SK-N-SH (cell line): Measurements from ENCODE around the gene ACSL3. TPM values are rescaled to one million over a fixed set of nuclear protein-coding genes. Genes with fewer than 3 reads are reported as not detected.

Experiments
- CTCF ChIA-PET: fragments of 300-600, 350-600 bp; formaldehyde crosslinking; extraction: SDS; loops from one replicate; lab custom pipeline; 2021; lab: Yijun Ruan, JAX
- POLR2A ChIA-PET: fragments of 350-600 bp; sonication (Branson Sonifier 250); formaldehyde crosslinking; extraction: SDS; loops from one replicate; lab custom pipeline; 2020; ENCODE audit warnings: antibody characterized with exemption, inconsistent platforms; lab: Yijun Ruan, JAX
- DNase-seq: peaks from one replicate; pipeline ENCODE4 v3.0.0; 2012
- H2AFZ ChIP-seq: fragments of 200-600 bp; sonication (generic); 2 replicates; pipeline ENCODE4 v1.8.1; 2016; ENCODE audit warnings: antibody characterized with exemption, mild to moderate bottlenecking, low read depth
- H3F3A ChIP-seq: fragments of 200-600 bp; sonication (generic); replicated peaks from 2 replicates; pipeline ENCODE3; 2016; ENCODE audit warnings: antibody characterized with exemption, mild to moderate bottlenecking; ENCODE audit not compliant: insufficient read depth
- H3K27ac ChIP-seq, 2 experiments: fragments of 200-500 bp in 1 of 2; fragments of 200-600 bp in 1 of 2; sonication (Bioruptor generic) in 1 of 2; sonication (generic), shearing (Covaris generic) in 1 of 2; 2 replicates each; pipeline versions ENCODE4 v1.5.1 to v1.6.1; 2014 to 2016; ENCODE audit warnings: low read depth in 2 of 2, inconsistent platforms in 1 of 2, low read length in 1 of 2, mild to moderate bottlenecking in 1 of 2, mixed read lengths in 1 of 2
- H3K27me3 ChIP-seq: fragments of 200-600 bp; sonication (generic), shearing (Covaris generic); 2 replicates; pipeline ENCODE4 v1.6.1; 2016; ENCODE audit warnings: mixed run types; ENCODE audit not compliant: insufficient read depth
- H3K36me3 ChIP-seq, 2 experiments: fragments of 200-500 bp in 1 of 2; fragments of 200-600 bp in 1 of 2; sonication (Bioruptor generic) in 1 of 2; sonication (generic) in 1 of 2; replicated peaks in 1 of 2; 2 replicates each; pipeline versions ENCODE3 to v1.5.1; 2014 to 2016; ENCODE audit warnings: low read length in 1 of 2, mild to moderate bottlenecking in 1 of 2; ENCODE audit not compliant: insufficient read depth in 2 of 2, control insufficient read depth in 1 of 2
- H3K4me1 ChIP-seq, 2 experiments: fragments of 200-500 bp in 1 of 2; fragments of 200-600 bp in 1 of 2; sonication (Bioruptor generic) in 1 of 2; sonication (generic), shearing (Covaris generic) in 1 of 2; 2 replicates each; pipeline versions ENCODE4 v1.5.1 to v1.6.1; 2014 to 2016; ENCODE audit warnings: low read depth in 1 of 2, low read length in 1 of 2, mixed run types in 1 of 2; ENCODE audit not compliant: insufficient read depth in 2 of 2, control insufficient read depth in 1 of 2
- H3K4me2 ChIP-seq: fragments of 200-600 bp; sonication (generic), shearing (Covaris generic); 2 replicates; pipeline ENCODE4 v1.6.1; 2017; ENCODE audit warnings: mixed run types
- H3K4me3 ChIP-seq, 2 experiments: fragments of 200-500 bp in 1 of 2; fragments of 200-600 bp in 1 of 2; sonication (Bioruptor generic) in 1 of 2; sonication (generic), shearing (Covaris generic) in 1 of 2; 2 replicates each; pipeline versions ENCODE4 v1.5.1 to v1.8.1; 2014 to 2016; ENCODE audit warnings: low read depth in 2 of 2, inconsistent platforms in 1 of 2, low read length in 1 of 2, mild to moderate bottlenecking in 1 of 2, mixed read lengths in 1 of 2, moderate library complexity in 1 of 2
- H3K79me2 ChIP-seq: fragments of 200-600 bp; sonication (generic); 2 replicates; pipeline ENCODE4 v1.8.1; 2017; ENCODE audit warnings: mild to moderate bottlenecking; ENCODE audit not compliant: insufficient read depth
- H3K9ac ChIP-seq: fragments of 200-600 bp; sonication (generic); 2 replicates; pipeline ENCODE4 v1.6.1; 2017; ENCODE audit warnings: mixed run types
- H3K9me2 ChIP-seq: fragments of 200-600 bp; sonication (generic); 2 replicates; pipeline ENCODE4 v1.6.1; 2017; ENCODE audit warnings: mixed run types
- H3K9me3 ChIP-seq: fragments of 200-600 bp; sonication (generic); 2 replicates; pipeline ENCODE4 v1.6.1; 2017; ENCODE audit warnings: mixed run types, mild to moderate bottlenecking, moderate library complexity
- H4K20me1 ChIP-seq: fragments of 200-600 bp; sonication (generic); 2 replicates; pipeline ENCODE4 v1.6.1; 2017; ENCODE audit warnings: mild to moderate bottlenecking, mixed run types; ENCODE audit not compliant: insufficient read depth
- CHD2 ChIP-seq: fragments of 150-350 bp; IDR thresholded peaks from 2 replicates; pipeline ENCODE4 v1.6.1; 2018; ENCODE audit warnings: low read length; ENCODE audit not compliant: partially characterized antibody
- EZH2phosphoT487 ChIP-seq: fragments of 200-600 bp; sonication (generic); IDR thresholded peaks from 2 replicates; pipeline ENCODE4 v1.6.1; 2017; ENCODE audit warnings: low read depth, mixed run types, mild to moderate bottlenecking, antibody characterized with exemption, moderate library complexity, borderline replicate concordance
- FOSL2 ChIP-seq: IDR thresholded peaks from 2 replicates; pipeline ENCODE4 v1.4.0; 2012; ENCODE audit warnings: low read depth, mild to moderate bottlenecking, moderate library complexity, borderline replicate concordance
- FOXJ3 ChIP-seq: sonication (generic); formaldehyde crosslinking; IDR thresholded peaks from 2 replicates; pipeline ENCODE4 v1.5.1; 2020; ENCODE audit warnings: mild to moderate bottlenecking, missing genetic modification reagents
- FOXM1 ChIP-seq: IDR thresholded peaks from 2 replicates; pipeline ENCODE4 v1.4.0; 2012; ENCODE audit warnings: low read depth, mild to moderate bottlenecking
- NFIC ChIP-seq: IDR thresholded peaks from 2 replicates; pipeline ENCODE4 v1.4.0; 2012; ENCODE audit warnings: borderline replicate concordance
- POLR2AphosphoS5 ChIP-seq: IDR thresholded peaks from 2 replicates; pipeline ENCODE4 v1.6.1; 2012; ENCODE audit warnings: low read depth, low read length
- RFX5 ChIP-seq: IDR thresholded peaks from 2 replicates; pipeline ENCODE4 v1.6.1; 2012; ENCODE audit warnings: mild to moderate bottlenecking, improper control_type of control experiment, low read length
- SMC3 ChIP-seq: IDR thresholded peaks from 2 replicates; pipeline ENCODE4 v1.6.1; 2012; ENCODE audit warnings: low read depth, low read length, improper control_type of control experiment
- TEAD4 ChIP-seq: IDR thresholded peaks from 2 replicates; pipeline ENCODE4 v1.4.0; 2012; ENCODE audit warnings: mild to moderate bottlenecking, borderline replicate concordance; ENCODE audit not compliant: insufficient read depth
- YY1 ChIP-seq: IDR thresholded peaks from 2 replicates; pipeline ENCODE4 v1.4.0; 2012; ENCODE audit warnings: low read depth, mild to moderate bottlenecking
- WGBS: methylation state at CpG from one replicate; pipeline ENCODE4 v1.1.6; 2017; ENCODE audit warnings: low lambda C conversion rate; 5-methylcytosine and 5-hydroxymethylcytosine counted together
- polyA plus RNA-seq, 3 experiments: library from polyadenylated mRNA; depleted of rRNA; stranded (reverse); fragments of >200 nt; gene quantifications; 2 replicates each; pipeline ENCODE4 v1.2.3, GENCODE V29; 2012
- TF ChIP-seq, protein P1 (sequence below): IDR thresholded peaks from 2 replicates; pipeline ENCODE4 v1.6.1; 2012; ENCODE audit warnings: mild to moderate bottlenecking, low read depth, low read length, moderate library complexity
- TF ChIP-seq, protein P2 (sequence below): IDR thresholded peaks from 2 replicates; pipeline ENCODE4 v1.4.0; 2012; ENCODE audit warnings: low read depth, borderline replicate concordance
- TF ChIP-seq, protein P3 (sequence below): IDR thresholded peaks from 2 replicates; pipeline ENCODE4; 2012
- TF ChIP-seq, protein P4 (sequence below): IDR thresholded peaks from 2 replicates; pipeline ENCODE4 v1.4.0; 2012; ENCODE audit warnings: low read depth

ACSL3 gene
- polyA plus RNA-seq, 1 of the 3 experiments (the other 2 are of a cell fraction): 15.7 TPM

DNA sequence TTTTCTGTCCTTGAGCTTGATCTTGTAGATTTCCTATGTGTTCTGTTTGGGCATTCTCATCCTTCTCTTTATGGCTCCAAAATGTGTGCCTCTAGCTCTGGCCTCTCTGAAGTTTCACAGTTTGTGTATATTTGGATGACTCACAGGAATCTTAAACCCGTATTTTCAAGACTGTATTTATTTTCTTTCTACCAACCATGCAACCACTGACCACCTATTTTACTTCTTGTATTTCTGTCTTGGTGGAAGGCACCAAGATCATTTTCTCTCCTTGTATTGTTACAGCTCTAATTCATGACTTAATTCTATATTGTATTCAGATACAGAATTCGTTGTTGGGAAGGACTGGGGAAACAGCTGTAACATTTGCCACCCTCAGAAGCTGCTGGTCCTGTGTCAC is 39.5 kb downstream of the ACSL3 start:
- DNase-seq: no peak
- no peaks in the 10 kb centered on the region for H3K9me3 ChIP-seq
- TF ChIP-seq, protein P1, sequence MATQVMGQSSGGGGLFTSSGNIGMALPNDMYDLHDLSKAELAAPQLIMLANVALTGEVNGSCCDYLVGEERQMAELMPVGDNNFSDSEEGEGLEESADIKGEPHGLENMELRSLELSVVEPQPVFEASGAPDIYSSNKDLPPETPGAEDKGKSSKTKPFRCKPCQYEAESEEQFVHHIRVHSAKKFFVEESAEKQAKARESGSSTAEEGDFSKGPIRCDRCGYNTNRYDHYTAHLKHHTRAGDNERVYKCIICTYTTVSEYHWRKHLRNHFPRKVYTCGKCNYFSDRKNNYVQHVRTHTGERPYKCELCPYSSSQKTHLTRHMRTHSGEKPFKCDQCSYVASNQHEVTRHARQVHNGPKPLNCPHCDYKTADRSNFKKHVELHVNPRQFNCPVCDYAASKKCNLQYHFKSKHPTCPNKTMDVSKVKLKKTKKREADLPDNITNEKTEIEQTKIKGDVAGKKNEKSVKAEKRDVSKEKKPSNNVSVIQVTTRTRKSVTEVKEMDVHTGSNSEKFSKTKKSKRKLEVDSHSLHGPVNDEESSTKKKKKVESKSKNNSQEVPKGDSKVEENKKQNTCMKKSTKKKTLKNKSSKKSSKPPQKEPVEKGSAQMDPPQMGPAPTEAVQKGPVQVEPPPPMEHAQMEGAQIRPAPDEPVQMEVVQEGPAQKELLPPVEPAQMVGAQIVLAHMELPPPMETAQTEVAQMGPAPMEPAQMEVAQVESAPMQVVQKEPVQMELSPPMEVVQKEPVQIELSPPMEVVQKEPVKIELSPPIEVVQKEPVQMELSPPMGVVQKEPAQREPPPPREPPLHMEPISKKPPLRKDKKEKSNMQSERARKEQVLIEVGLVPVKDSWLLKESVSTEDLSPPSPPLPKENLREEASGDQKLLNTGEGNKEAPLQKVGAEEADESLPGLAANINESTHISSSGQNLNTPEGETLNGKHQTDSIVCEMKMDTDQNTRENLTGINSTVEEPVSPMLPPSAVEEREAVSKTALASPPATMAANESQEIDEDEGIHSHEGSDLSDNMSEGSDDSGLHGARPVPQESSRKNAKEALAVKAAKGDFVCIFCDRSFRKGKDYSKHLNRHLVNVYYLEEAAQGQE: no peak
- TF ChIP-seq YY1: no peak
- TF ChIP-seq FOXM1: no peak
- no peak for TF ChIP-seq EZH2phosphoT487
- TF ChIP-seq TEAD4: no peak
- TF ChIP-seq CHD2: no peak
- TF ChIP-seq SMC3: no peak
- no peak for TF ChIP-seq NFIC
- no peak for TF ChIP-seq POLR2AphosphoS5
- no peak for TF ChIP-seq FOXJ3 (CRISPR knock-in tag)
- TF ChIP-seq RFX5: no peak
- TF ChIP-seq, protein P2, sequence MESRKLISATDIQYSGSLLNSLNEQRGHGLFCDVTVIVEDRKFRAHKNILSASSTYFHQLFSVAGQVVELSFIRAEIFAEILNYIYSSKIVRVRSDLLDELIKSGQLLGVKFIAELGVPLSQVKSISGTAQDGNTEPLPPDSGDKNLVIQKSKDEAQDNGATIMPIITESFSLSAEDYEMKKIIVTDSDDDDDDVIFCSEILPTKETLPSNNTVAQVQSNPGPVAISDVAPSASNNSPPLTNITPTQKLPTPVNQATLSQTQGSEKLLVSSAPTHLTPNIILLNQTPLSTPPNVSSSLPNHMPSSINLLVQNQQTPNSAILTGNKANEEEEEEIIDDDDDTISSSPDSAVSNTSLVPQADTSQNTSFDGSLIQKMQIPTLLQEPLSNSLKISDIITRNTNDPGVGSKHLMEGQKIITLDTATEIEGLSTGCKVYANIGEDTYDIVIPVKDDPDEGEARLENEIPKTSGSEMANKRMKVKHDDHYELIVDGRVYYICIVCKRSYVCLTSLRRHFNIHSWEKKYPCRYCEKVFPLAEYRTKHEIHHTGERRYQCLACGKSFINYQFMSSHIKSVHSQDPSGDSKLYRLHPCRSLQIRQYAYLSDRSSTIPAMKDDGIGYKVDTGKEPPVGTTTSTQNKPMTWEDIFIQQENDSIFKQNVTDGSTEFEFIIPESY: no peak
- TF ChIP-seq, protein P3, sequence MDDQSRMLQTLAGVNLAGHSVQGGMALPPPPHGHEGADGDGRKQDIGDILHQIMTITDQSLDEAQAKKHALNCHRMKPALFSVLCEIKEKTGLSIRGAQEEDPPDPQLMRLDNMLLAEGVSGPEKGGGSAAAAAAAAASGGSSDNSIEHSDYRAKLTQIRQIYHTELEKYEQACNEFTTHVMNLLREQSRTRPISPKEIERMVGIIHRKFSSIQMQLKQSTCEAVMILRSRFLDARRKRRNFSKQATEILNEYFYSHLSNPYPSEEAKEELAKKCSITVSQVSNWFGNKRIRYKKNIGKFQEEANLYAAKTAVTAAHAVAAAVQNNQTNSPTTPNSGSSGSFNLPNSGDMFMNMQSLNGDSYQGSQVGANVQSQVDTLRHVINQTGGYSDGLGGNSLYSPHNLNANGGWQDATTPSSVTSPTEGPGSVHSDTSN: no peak
- TF ChIP-seq, protein P4, sequence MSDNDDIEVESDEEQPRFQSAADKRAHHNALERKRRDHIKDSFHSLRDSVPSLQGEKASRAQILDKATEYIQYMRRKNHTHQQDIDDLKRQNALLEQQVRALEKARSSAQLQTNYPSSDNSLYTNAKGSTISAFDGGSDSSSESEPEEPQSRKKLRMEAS: no peak
- no peak for TF ChIP-seq FOSL2
- H3K27ac ChIP-seq: no peak overlapping the region
- WGBS: 81% methylated on average over 2 of the region's 2 CpGs
- no peaks in the 10 kb centered on the region for H4K20me1 ChIP-seq
- POLR2A ChIA-PET: no interaction called here
- H3F3A ChIP-seq: peaks cover 14% of the 10 kb centered on the region
- no peak overlapping the region for H3K9ac ChIP-seq
- H3K4me3 ChIP-seq: no peak overlapping the region
- H3K4me1 ChIP-seq: peaks cover 0 to 18% of the 10 kb centered on the region in 2 experiments; a peak in 1 of 4 replicates
- CTCF ChIA-PET: interaction anchor here (1.1 to 5.7 kb wide), 6 partner anchors 13 to 210 kb away, joined by 3 to 54 read pairs (median 6); partner anchors contain the start of gene ACSL3
- H3K4me2 ChIP-seq: no peak overlapping the region
- H3K9me2 ChIP-seq: no peaks in the 10 kb centered on the region
- no peaks in the 10 kb centered on the region for H3K27me3 ChIP-seq
- peaks cover 20% of the 10 kb centered on the region for H3K79me2 ChIP-seq
- peaks cover 0 to 4% of the 10 kb centered on the region in 2 experiments for H3K36me3 ChIP-seq
- no peak overlapping the region for H2AFZ ChIP-seq
